ENCODE results near the gene GJD3. TPM values are rescaled to one million over a fixed set of nuclear protein-coding genes. Genes with fewer than 3 reads are reported as not detected.
A peak's percentile ranks its signal among the peaks of the same experiment; 100 is the strongest.

GJD3 gene
- total RNA-seq, 2 donors from 2014 or later: 0.40 to 0.85 TPM

- no peak overlapping the region for H3K9ac ChIP-seq (ENCODE audit: low read depth in 2 of 2, low read length in 2 of 2)
- DNase-seq: no peak
- TF ChIP-seq CTCF (IDR thresholded peaks at IDR 0.05): no peak
Measured at GRCh38 chr17:40315206-40315605, 49.3 kb downstream of the GJD3 start.

GRCh38 chr17:40314584-40314956 lies 50.0 kb downstream of the GJD3 start:
- TF ChIP-seq CTCF (IDR thresholded peaks at IDR 0.05): no peak
- no peaks in the 10 kb centered on the region for H3K9me3 ChIP-seq
- no peak overlapping the region for H3K9ac ChIP-seq (ENCODE audit: low read depth in 2 of 2, low read length in 2 of 2)
- no peak overlapping the region for H3K27ac ChIP-seq
- no peaks in the 10 kb centered on the region for H3K27me3 ChIP-seq
- peaks cover 29% of the 10 kb centered on the region for H3K4me1 ChIP-seq
- H3K36me3 ChIP-seq: no peaks in the 10 kb centered on the region
- peak; percentile 90 for DNase-seq
- H3K4me3 ChIP-seq: no peak overlapping the region
- intact Hi-C loops (cut with DNase I): no loop called here

More at GRCh38 chr17:40315206-40315605, 49.3 kb downstream of the GJD3 start:
- Histone ChIP-seq H3K4me3 (no peak overlapping the region), H3K27me3 (no peaks in the 10 kb centered on the region), H3K36me3 (no peaks in the 10 kb centered on the region), H3K4me1 (peaks cover 34% of the 10 kb centered on the region), H3K9me3 (no peaks in the 10 kb centered on the region), H3K27ac (no peak overlapping the region)
- intact Hi-C loops (cut with DNase I): no loop called here

DNA sequence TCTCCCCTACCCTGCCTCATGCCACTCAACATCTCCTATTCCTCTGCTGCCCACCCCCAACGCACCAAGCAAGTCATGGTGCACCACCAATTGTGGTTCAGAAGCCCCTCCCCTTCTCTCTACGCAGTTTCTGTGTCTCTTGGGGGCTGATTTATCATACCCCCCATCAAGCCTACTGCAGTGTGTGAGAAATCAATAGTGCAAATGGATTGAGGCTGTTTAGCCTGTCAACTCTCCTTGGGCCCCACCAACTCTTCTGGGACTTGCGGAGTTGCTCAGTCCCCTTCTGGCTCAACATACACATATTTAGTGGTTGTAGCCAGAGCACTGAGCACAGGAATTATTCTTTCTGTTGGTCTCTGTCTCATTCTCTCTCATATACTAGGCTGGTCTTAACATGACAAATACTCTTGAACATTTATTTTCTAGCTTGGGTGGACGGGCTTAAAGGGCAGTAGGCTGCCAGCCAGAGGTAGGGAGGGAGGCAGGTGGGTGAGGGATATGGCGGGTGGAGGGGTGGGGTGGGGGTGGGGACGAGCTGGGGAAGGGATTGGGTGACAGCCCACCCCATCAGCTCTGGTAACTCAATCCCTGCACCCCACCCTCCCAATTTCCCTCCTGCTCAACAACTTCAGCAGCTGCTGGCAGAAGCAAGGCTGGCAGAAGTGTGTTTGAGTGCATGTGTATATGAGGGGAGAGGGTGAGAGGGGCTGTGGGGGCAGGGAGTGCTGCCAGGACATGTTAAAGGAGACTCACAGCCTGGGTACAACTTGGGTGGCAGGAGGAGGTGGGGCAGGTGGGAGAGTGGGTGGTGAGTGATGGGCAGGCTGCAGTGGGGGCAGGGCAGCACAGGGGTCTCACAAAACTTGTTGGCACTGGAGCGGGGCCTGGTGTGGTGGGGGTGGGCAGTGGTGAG lies 50.6 kb downstream of the GJD3 start:
- Histone ChIP-seq H3K4me1 (peaks cover 29% of the 10 kb centered on the region), H3K27ac (no peak overlapping the region), H3K36me3 (no peaks in the 10 kb centered on the region), H3K9ac (ENCODE audit: low read depth in 2 of 2, low read length in 2 of 2) (no peak overlapping the region), H3K9me3 (no peaks in the 10 kb centered on the region), H3K4me3 (no peak overlapping the region), H3K27me3 (no peaks in the 10 kb centered on the region)
- DNase-seq: no peak
- no peak for TF ChIP-seq CTCF (IDR thresholded peaks at IDR 0.05)
- intact Hi-C loops (cut with DNase I): no loop called here

Other genes with a start within 250 kb of the GJD3 start
- gene MSL1, start 242.8 kb downstream of the GJD3 start, total RNA-seq: 10 to 100 TPM; 77.0 to 81.0 TPM
- gene CASC3, start 224.2 kb downstream of the GJD3 start, total RNA-seq: 10 to 100 TPM; 53.8 to 55.3 TPM
- gene RAPGEFL1, start 187.3 kb downstream of the GJD3 start, total RNA-seq: 100 to 1,000 TPM in 1 of 2 donors, 10 to 100 TPM in 1; 98.2 to 108 TPM
- 10 to 100 TPM; 34.5 to 42.0 TPM for gene WIPF2, start 145.4 kb downstream of the GJD3 start, total RNA-seq
- gene CDC6, start 76.9 kb downstream of the GJD3 start, total RNA-seq: 10 to 100 TPM in 1 of 2 donors, 1 to 10 TPM in 1; 8.5 to 40.8 TPM
- 10 to 100 TPM; 25.6 to 46.7 TPM for gene RARA, start 55.6 kb downstream of the GJD3 start, total RNA-seq
- gene TOP2A, start 53.2 kb upstream of the GJD3 start, total RNA-seq: 100 to 1,000 TPM in 1 of 2 donors, 10 to 100 TPM in 1; 46.2 to 124 TPM
- gene IGFBP4, start 78.7 kb upstream of the GJD3 start, total RNA-seq: 100 to 1,000 TPM; 182 to 291 TPM
- 10 to 100 TPM in 1 of 2 donors, 1 to 10 TPM in 1; 8.8 to 20.4 TPM for gene TNS4, start 136.9 kb upstream of the GJD3 start, total RNA-seq
- 1 to 10 TPM in 1 of 2 donors, under 1 TPM in 1; 0.72 to 1.9 TPM for gene CCR7, start 200.7 kb upstream of the GJD3 start, total RNA-seq